Activated T-helper 1 cell treated with anti-CD3 and anti-CD28 coated beads, Interleukin-12 subunit alpha, Interleukin-12 subunit beta, Interleukin-2, Interleukin-4 antibody, amounts not matched to agents 30 ng/mL and 10 ng/mL and 1 ng/mL, durations not matched to agents 14 hours and 24 hours and 36 hours (primary cell): ENCODE data around the gene TTR. TPM values are rescaled to one million over a fixed set of nuclear protein-coding genes. Genes with fewer than 3 reads are reported as not detected.

Source experiments
- total RNA-seq: library from RNA; stranded (reverse); gene quantifications from 2 replicates; pipeline ENCODE4 v1.2.3, GENCODE V29; 2022

TTR gene
- total RNA-seq, 1 donor from 2014 or later, result not detected

Other genes with a start within 250 kb of the TTR start
- gene DSG4, start 215.1 kb upstream of the TTR start, total RNA-seq, result not detected in 2 replicates
- gene DSG3, start 144.1 kb upstream of the TTR start, total RNA-seq, result not detected in 2 replicates
- gene DSG2, start 93.7 kb upstream of the TTR start, total RNA-seq, result 0.18 and 0.42 TPM in 2 replicates
- 1.8 and 3.0 TPM in 2 replicates for gene B4GALT6, start 92.7 kb downstream of the TTR start, total RNA-seq
- gene SLC25A52, start 169.0 kb downstream of the TTR start, total RNA-seq, result not detected in 2 replicates